Hepatocyte (in vitro differentiated cells): Measurements from ENCODE around the gene CREBL2.

Experiments
- EZH2 ChIP-seq: fragments of 200-600 bp; sonication (generic); IDR thresholded peaks from 2 replicates; pipeline ENCODE4 v1.6.1; 2016; ENCODE audit warnings: antibody characterized with exemption, mild to moderate bottlenecking, borderline replicate concordance
- EZH2phosphoT487 ChIP-seq: fragments of 200-600 bp; sonication (generic); IDR thresholded peaks from one replicate; pipeline ENCODE4 v1.6.1; 2018; ENCODE audit warnings: antibody characterized with exemption, mild to moderate bottlenecking, low read depth, moderate library complexity; ENCODE audit not compliant: unreplicated experiment, severe bottlenecking
- TF ChIP-seq, protein P1 (sequence below): fragments of 200-600 bp; sonication (generic); IDR thresholded peaks from 2 replicates; pipeline ENCODE4 v1.5.1; 2016; ENCODE audit warnings: antibody characterized with exemption, mild to moderate bottlenecking; ENCODE audit not compliant: poor library complexity

- TF ChIP-seq, protein P1, sequence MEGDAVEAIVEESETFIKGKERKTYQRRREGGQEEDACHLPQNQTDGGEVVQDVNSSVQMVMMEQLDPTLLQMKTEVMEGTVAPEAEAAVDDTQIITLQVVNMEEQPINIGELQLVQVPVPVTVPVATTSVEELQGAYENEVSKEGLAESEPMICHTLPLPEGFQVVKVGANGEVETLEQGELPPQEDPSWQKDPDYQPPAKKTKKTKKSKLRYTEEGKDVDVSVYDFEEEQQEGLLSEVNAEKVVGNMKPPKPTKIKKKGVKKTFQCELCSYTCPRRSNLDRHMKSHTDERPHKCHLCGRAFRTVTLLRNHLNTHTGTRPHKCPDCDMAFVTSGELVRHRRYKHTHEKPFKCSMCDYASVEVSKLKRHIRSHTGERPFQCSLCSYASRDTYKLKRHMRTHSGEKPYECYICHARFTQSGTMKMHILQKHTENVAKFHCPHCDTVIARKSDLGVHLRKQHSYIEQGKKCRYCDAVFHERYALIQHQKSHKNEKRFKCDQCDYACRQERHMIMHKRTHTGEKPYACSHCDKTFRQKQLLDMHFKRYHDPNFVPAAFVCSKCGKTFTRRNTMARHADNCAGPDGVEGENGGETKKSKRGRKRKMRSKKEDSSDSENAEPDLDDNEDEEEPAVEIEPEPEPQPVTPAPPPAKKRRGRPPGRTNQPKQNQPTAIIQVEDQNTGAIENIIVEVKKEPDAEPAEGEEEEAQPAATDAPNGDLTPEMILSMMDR = no peak
- no peak for TF ChIP-seq EZH2
- no peak for TF ChIP-seq EZH2phosphoT487
These were observed 29.3 kb upstream of the CREBL2 start for GRCh38 chr12:12582193-12582881.
